GM12878 (cell line): Measurements from ENCODE around the gene KPNA4. TPM values are rescaled to one million over a fixed set of nuclear protein-coding genes. Genes with fewer than 3 reads are reported as not detected.
A peak's percentile ranks its signal among the peaks of the same experiment; 100 is the strongest.

Experiments
- BCL3 ChIP-seq: IDR thresholded peaks from 2 replicates; pipeline ENCODE4 v1.6.1; 2011; ENCODE audit warnings: borderline replicate concordance, low read depth, mild to moderate bottlenecking, moderate library complexity, low read length; ENCODE audit not compliant: insufficient read depth, poor library complexity, severe bottlenecking
- CEBPB ChIP-seq, 2 experiments: fragments of 150-350 bp in 1 of 2; IDR thresholded peaks; 2 replicates each; pipeline ENCODE4 v1.6.1; 2012 to 2014; ENCODE audit warnings: low read depth in 2 of 2, low read length in 2 of 2, borderline replicate concordance in 1 of 2, inconsistent platforms in 1 of 2
- CHD4 ChIP-seq: fragments of 200-600 bp; sonication (generic); IDR thresholded peaks from 2 replicates; pipeline ENCODE4 v1.6.1; 2016; ENCODE audit warnings: mild to moderate bottlenecking
- CUX1 ChIP-seq: IDR thresholded peaks from 2 replicates; pipeline ENCODE4 v1.6.1; 2012; ENCODE audit warnings: improper control_type of control experiment, low read depth, low read length; ENCODE audit not compliant: insufficient replicate concordance
- ESRRA ChIP-seq: IDR thresholded peaks from 2 replicates; pipeline ENCODE4 v1.6.1; 2012; ENCODE audit warnings: mild to moderate bottlenecking, low read length, improper control_type of control experiment
- ETV6 ChIP-seq, 2 experiments: fragments of 450-650 bp in 1 of 2; IDR thresholded peaks in 1 of 2; conservative IDR thresholded peaks in 1 of 2; 2 replicates each; pipeline ENCODE4 v1.6.1; 2014; ENCODE audit warnings: antibody characterized with exemption in 1 of 2, borderline replicate concordance in 1 of 2, low read depth in 1 of 2, mild to moderate bottlenecking in 1 of 2, moderate library complexity in 1 of 2
- GABPA ChIP-seq: IDR thresholded peaks from 2 replicates; pipeline ENCODE4 v1.6.1; 2014; ENCODE audit warnings: antibody characterized with exemption, low read depth, mild to moderate bottlenecking, inconsistent platforms
- GATAD2B ChIP-seq: fragments of 450-650 bp; conservative IDR thresholded peaks from 2 replicates; pipeline ENCODE4 v1.6.1; 2017; ENCODE audit warnings: low read depth, mild to moderate bottlenecking, moderate library complexity
- IRF4 ChIP-seq: IDR thresholded peaks from 2 replicates; pipeline ENCODE4 v1.6.1; 2011; ENCODE audit warnings: low read depth, low read length
- NBN ChIP-seq: fragments of 450-650 bp; IDR thresholded peaks from 2 replicates; pipeline ENCODE4 v1.6.1; 2016
- NR2F1 ChIP-seq: fragments of 450-650 bp; conservative IDR thresholded peaks from 2 replicates; pipeline ENCODE4 v1.6.1; 2017; ENCODE audit warnings: mild to moderate bottlenecking
- SP1 ChIP-seq: IDR thresholded peaks from one replicate; pipeline ENCODE4 v1.6.1; 2011; ENCODE audit warnings: low read depth, low read length
- SPI1 ChIP-seq: IDR thresholded peaks from 2 replicates; pipeline ENCODE4 v1.6.1; 2011; ENCODE audit warnings: low read depth, mild to moderate bottlenecking, low read length, moderate library complexity, borderline replicate concordance; ENCODE audit not compliant: insufficient read depth
- ZNF592 ChIP-seq: fragments of 450-650 bp; IDR thresholded peaks from 2 replicates; pipeline ENCODE4 v1.6.1; 2017; ENCODE audit warnings: mild to moderate bottlenecking, moderate library complexity
- ZSCAN29 ChIP-seq: fragments of 450-650 bp; IDR thresholded peaks from 2 replicates; pipeline ENCODE4 v1.6.1; 2017; ENCODE audit warnings: mild to moderate bottlenecking, moderate library complexity
- polyA plus RNA-seq, 11 experiments: library from polyadenylated mRNA; depleted of rRNA in 4 of 11; unstranded in 6 of 11; stranded (reverse) in 5 of 11; fragments of >200 nt; fragmentation: Nextera tagmentation in 4 of 11; fragmentation: Illumina TruSeq in 1 of 11; extraction: Ambion mirVana in 4 of 11; extraction: Trizol in 1 of 11; gene quantifications; 1 replicate in 1 of 11; 2 replicates in 10 of 11; pipeline versions ENCODE4 v1.2.1 to v1.2.3, GENCODE V29; 2011 to 2016; ENCODE audit warnings: inconsistent platforms in 2 of 11, missing spikeins in 2 of 11, low read depth in 1 of 11
- total RNA-seq, 4 experiments: library from RNA; depleted of rRNA in 3 of 4; stranded (reverse); fragments of >200 nt in 3 of 4; fragmentation: Illumina TruSeq in 1 of 4; extraction: Trizol in 1 of 4; gene quantifications; 2 replicates each; pipeline versions ENCODE4 v1.2.1 to v1.2.3, GENCODE V29; 2013 to 2021
- TF ChIP-seq, protein P1 (sequence below): fragments of 150-350 bp; IDR thresholded peaks from 2 replicates; pipeline ENCODE4 v1.6.1; 2014; ENCODE audit warnings: mild to moderate bottlenecking, low read depth, low read length

The KPNA4 gene
- total and polyA plus RNA-seq, 10 of the 15 experiments (the other 5 are each of a cell fraction or from before 2014, with no cell fraction given), result 9.9 to 40.6 (median 18.1) TPM

DNA sequence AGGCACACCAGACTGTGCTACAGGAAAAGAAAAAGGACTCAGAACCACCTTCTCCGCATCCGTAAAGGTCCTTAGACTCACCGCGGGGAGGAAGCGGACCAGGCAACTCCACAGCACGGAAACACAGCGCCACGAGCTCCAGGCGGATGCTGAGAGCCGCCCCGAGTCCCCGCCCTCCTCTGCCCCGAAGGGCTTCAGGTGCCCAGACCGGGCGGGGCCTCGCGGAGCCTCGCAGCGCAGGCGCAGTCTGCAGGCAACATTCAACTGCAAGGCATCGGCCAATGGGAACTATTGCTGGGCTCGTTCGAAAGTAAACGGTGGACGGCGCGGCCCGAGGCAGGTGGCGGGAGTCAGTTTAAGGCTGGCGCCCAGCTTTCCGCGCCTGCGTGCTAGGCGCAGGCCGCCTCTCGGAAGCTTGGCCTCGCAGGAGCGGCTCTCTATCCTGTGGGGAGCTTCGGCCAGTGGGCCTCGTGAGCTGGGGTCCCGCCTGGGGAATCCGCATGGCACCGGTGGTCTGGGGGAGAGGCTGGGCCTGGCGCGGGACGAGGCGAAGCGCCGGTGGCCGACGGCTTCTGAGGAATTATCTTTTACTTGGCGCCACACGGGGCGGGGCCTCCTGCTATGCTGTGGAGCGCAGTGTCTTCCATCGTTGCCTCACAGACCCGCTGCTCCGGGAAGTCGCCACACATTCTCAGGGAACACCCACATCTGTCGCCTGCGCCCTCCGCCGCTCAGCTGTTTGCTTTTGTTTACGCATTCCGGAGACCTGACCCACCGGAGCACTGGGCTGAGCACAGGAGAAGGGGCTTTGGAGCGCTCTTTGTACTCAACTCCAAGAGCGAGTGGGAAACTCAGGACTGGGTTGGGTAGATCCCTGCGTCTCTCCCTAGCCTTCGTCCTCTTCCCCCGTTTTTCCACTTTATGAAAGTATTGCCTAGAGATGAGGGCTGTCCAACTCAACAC is 115.5 kb downstream of the KPNA4 start, which contains the start of gene TRIM59 (continued):
- TF ChIP-seq CEBPB (IDR thresholded peaks at IDR 0.05; ENCODE audit: borderline replicate concordance in 1 of 2, low read depth in 2 of 2, low read length in 2 of 2) (no peak), BCL3 (no peak), SP1 (peak; percentile 82), NBN (peak; percentile 71), ESRRA (no peak), CHD4 (no peak), ZSCAN29 (no peak), IRF4 (no peak), ZNF592 (peak; percentile 51; the same call in 1 of the 2 replicates), GABPA (no peak), CUX1 (no peak), ETV6 (conservative IDR thresholded peaks at IDR 0.05 in 1 of 2, IDR thresholded peaks at IDR 0.05 in 1 of 2; ENCODE audit: borderline replicate concordance in 1 of 2, low read depth in 1 of 2) (no peak), GATAD2B (peak; percentile 87), SPI1 (peak; percentile 51; the same call in 1 of the 2 replicates), NR2F1 (0 out of 2 replicates have a peak, but pooled peaks have one; percentile 8)
- TF ChIP-seq, protein P1, sequence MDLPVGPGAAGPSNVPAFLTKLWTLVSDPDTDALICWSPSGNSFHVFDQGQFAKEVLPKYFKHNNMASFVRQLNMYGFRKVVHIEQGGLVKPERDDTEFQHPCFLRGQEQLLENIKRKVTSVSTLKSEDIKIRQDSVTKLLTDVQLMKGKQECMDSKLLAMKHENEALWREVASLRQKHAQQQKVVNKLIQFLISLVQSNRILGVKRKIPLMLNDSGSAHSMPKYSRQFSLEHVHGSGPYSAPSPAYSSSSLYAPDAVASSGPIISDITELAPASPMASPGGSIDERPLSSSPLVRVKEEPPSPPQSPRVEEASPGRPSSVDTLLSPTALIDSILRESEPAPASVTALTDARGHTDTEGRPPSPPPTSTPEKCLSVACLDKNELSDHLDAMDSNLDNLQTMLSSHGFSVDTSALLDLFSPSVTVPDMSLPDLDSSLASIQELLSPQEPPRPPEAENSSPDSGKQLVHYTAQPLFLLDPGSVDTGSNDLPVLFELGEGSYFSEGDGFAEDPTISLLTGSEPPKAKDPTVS, result no peak
